Measurements from ENCODE around the gene RNF213.

Gene RNF213

DNA sequence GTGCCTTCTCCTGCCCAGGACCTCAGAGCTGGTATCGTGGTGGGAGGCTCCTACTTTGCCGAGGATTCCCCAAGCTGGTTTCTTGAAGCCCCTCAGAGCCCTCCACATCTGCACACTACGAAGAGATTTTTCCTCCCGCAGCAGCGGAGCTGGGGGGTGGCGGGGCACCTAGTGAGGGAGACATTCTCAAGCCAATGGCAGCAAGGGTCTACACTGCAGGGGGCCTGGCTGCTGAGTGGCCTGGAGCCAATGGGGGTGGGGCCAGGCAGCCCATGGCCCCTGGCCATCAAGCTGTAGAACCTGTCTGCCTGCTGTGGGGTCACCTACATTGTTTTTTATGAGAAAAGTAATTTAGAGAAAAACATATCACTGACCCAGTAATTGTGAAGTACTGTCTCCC is 35.4 kb upstream of the RNF213 start:
- DNase-seq (ENCODE audit: low read depth, low spot score): no peak
- H3K27me3 ChIP-seq (ENCODE audit: insufficient read depth, insufficient read length): no peaks in the 10 kb centered on the region
- H3K4me1 ChIP-seq (ENCODE audit: insufficient read depth, insufficient read length): peaks cover 20% of the 10 kb centered on the region
- TF ChIP-seq YY1 (IDR thresholded peaks at IDR 0.05; ENCODE audit: insufficient read depth, insufficient read length) (no peak), SUZ12 (IDR thresholded peaks at IDR 0.05; ENCODE audit: extremely low read depth, insufficient read depth, insufficient read length) (no peak), ZNF274 (IDR thresholded peaks at IDR 0.05; ENCODE audit: low read depth, low read length) (no peak)
- peaks cover 49% of the 10 kb centered on the region for H3K36me3 ChIP-seq (ENCODE audit: insufficient read depth, insufficient read length, low read length)
- no peak overlapping the region for H3K9ac ChIP-seq (ENCODE audit: insufficient read length, low read depth)
- no peaks in the 10 kb centered on the region for H3K9me3 ChIP-seq (ENCODE audit: insufficient read depth, low read length)
- H3K4me3 ChIP-seq (ENCODE audit: insufficient read length, low read depth): no peak overlapping the region

DNA sequence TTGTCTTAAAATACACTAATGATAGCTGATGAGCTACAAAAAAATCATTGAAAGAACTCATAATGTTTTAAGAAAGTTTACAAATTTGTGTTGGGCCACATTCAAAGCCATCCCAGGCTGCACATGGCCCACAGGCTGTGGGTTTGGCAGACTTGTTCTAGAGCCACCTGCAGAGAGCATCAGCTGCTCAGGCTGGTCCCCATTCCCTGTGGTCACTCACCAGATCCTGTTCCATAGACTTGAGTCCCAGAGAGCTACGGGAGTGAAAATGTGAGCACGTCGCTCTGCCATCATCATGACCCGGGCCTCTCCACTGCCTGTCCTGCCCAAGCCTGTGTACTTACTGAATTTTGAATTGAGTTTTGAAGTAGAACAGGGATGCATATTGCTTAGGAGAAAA is 33.5 kb upstream of the RNF213 start:
- Histone ChIP-seq H3K36me3 (ENCODE audit: insufficient read depth, insufficient read length, low read length) (peaks cover 42% of the 10 kb centered on the region), H3K9me3 (ENCODE audit: insufficient read depth, low read length) (peaks cover 9% of the 10 kb centered on the region), H3K27me3 (ENCODE audit: insufficient read depth, insufficient read length) (no peaks in the 10 kb centered on the region), H3K4me3 (ENCODE audit: insufficient read length, low read depth) (no peak overlapping the region), H3K4me1 (ENCODE audit: insufficient read depth, insufficient read length) (peaks cover 12% of the 10 kb centered on the region), H3K9ac (ENCODE audit: insufficient read length, low read depth) (no peak overlapping the region)
- TF ChIP-seq ZNF274 (IDR thresholded peaks at IDR 0.05; ENCODE audit: low read depth, low read length) (no peak), SUZ12 (IDR thresholded peaks at IDR 0.05; ENCODE audit: extremely low read depth, insufficient read depth, insufficient read length) (no peak), YY1 (IDR thresholded peaks at IDR 0.05; ENCODE audit: insufficient read depth, insufficient read length) (no peak)
- no peak for DNase-seq (ENCODE audit: low read depth, low spot score)

GRCh38 chr17:80227666-80228065 is 33.0 kb upstream of the RNF213 start:
- H3K4me1 ChIP-seq (ENCODE audit: insufficient read depth, insufficient read length): peaks cover 12% of the 10 kb centered on the region
- TF ChIP-seq SUZ12 (IDR thresholded peaks at IDR 0.05; ENCODE audit: extremely low read depth, insufficient read depth, insufficient read length) (no peak), YY1 (IDR thresholded peaks at IDR 0.05; ENCODE audit: insufficient read depth, insufficient read length) (no peak), ZNF274 (IDR thresholded peaks at IDR 0.05; ENCODE audit: low read depth, low read length) (no peak)
- peaks cover 43% of the 10 kb centered on the region for H3K36me3 ChIP-seq (ENCODE audit: insufficient read depth, insufficient read length, low read length)
- H3K9me3 ChIP-seq (ENCODE audit: insufficient read depth, low read length): peaks cover 14% of the 10 kb centered on the region
- no peak for DNase-seq (ENCODE audit: low read depth, low spot score)
- no peaks in the 10 kb centered on the region for H3K27me3 ChIP-seq (ENCODE audit: insufficient read depth, insufficient read length)
- no peak overlapping the region for H3K9ac ChIP-seq (ENCODE audit: insufficient read length, low read depth)
- H3K4me3 ChIP-seq (ENCODE audit: insufficient read length, low read depth): no peak overlapping the region

GRCh38 chr17:80228477-80228876 is 32.2 kb upstream of the RNF213 start:
- no peaks in the 10 kb centered on the region for H3K27me3 ChIP-seq (ENCODE audit: insufficient read depth, insufficient read length)
- no peak for DNase-seq (ENCODE audit: low read depth, low spot score)
- H3K36me3 ChIP-seq (ENCODE audit: insufficient read depth, insufficient read length, low read length): peaks cover 38% of the 10 kb centered on the region
- H3K9ac ChIP-seq (ENCODE audit: insufficient read length, low read depth): no peak overlapping the region
- H3K4me1 ChIP-seq (ENCODE audit: insufficient read depth, insufficient read length): peaks cover 12% of the 10 kb centered on the region
- TF ChIP-seq SUZ12 (IDR thresholded peaks at IDR 0.05; ENCODE audit: extremely low read depth, insufficient read depth, insufficient read length): no peak
- TF ChIP-seq YY1 (IDR thresholded peaks at IDR 0.05; ENCODE audit: insufficient read depth, insufficient read length): no peak
- TF ChIP-seq ZNF274 (IDR thresholded peaks at IDR 0.05; ENCODE audit: low read depth, low read length): no peak
- H3K4me3 ChIP-seq (ENCODE audit: insufficient read length, low read depth): no peak overlapping the region
- H3K9me3 ChIP-seq (ENCODE audit: insufficient read depth, low read length): peaks cover 22% of the 10 kb centered on the region

GRCh38 chr17:80229011-80229410 is 31.6 kb upstream of the RNF213 start:
- TF ChIP-seq SUZ12 (IDR thresholded peaks at IDR 0.05; ENCODE audit: extremely low read depth, insufficient read depth, insufficient read length) (no peak), YY1 (IDR thresholded peaks at IDR 0.05; ENCODE audit: insufficient read depth, insufficient read length) (no peak), ZNF274 (IDR thresholded peaks at IDR 0.05; ENCODE audit: low read depth, low read length) (no peak)
- H3K9me3 ChIP-seq (ENCODE audit: insufficient read depth, low read length): peaks cover 25% of the 10 kb centered on the region
- H3K4me1 ChIP-seq (ENCODE audit: insufficient read depth, insufficient read length): peaks cover 12% of the 10 kb centered on the region
- H3K36me3 ChIP-seq (ENCODE audit: insufficient read depth, insufficient read length, low read length): peaks cover 33% of the 10 kb centered on the region
- no peak overlapping the region for H3K9ac ChIP-seq (ENCODE audit: insufficient read length, low read depth)
- H3K4me3 ChIP-seq (ENCODE audit: insufficient read length, low read depth): no peak overlapping the region
- no peak for DNase-seq (ENCODE audit: low read depth, low spot score)
- no peaks in the 10 kb centered on the region for H3K27me3 ChIP-seq (ENCODE audit: insufficient read depth, insufficient read length)

GRCh38 chr17:80232438-80232837 is 28.2 kb upstream of the RNF213 start:
- no peak overlapping the region for H3K9ac ChIP-seq (ENCODE audit: insufficient read length, low read depth)
- no peak for TF ChIP-seq YY1 (IDR thresholded peaks at IDR 0.05; ENCODE audit: insufficient read depth, insufficient read length)
- peaks cover 25% of the 10 kb centered on the region for H3K9me3 ChIP-seq (ENCODE audit: insufficient read depth, low read length)
- peaks cover 47% of the 10 kb centered on the region for H3K36me3 ChIP-seq (ENCODE audit: insufficient read depth, insufficient read length, low read length)
- no peak overlapping the region for H3K4me3 ChIP-seq (ENCODE audit: insufficient read length, low read depth)
- peaks cover 4% of the 10 kb centered on the region for H3K4me1 ChIP-seq (ENCODE audit: insufficient read depth, insufficient read length)
- no peak for DNase-seq (ENCODE audit: low read depth, low spot score)
- H3K27me3 ChIP-seq (ENCODE audit: insufficient read depth, insufficient read length): no peaks in the 10 kb centered on the region

GRCh38 chr17:80233202-80233601 is 27.4 kb upstream of the RNF213 start:
- Histone ChIP-seq H3K36me3 (ENCODE audit: insufficient read depth, insufficient read length, low read length) (peaks cover 48% of the 10 kb centered on the region), H3K9me3 (ENCODE audit: insufficient read depth, low read length) (peaks cover 25% of the 10 kb centered on the region), H3K9ac (ENCODE audit: insufficient read length, low read depth) (no peak overlapping the region), H3K4me3 (ENCODE audit: insufficient read length, low read depth) (no peak overlapping the region), H3K27me3 (ENCODE audit: insufficient read depth, insufficient read length) (no peaks in the 10 kb centered on the region), H3K4me1 (ENCODE audit: insufficient read depth, insufficient read length) (no peaks in the 10 kb centered on the region)
- no peak for DNase-seq (ENCODE audit: low read depth, low spot score)
- TF ChIP-seq YY1 (IDR thresholded peaks at IDR 0.05; ENCODE audit: insufficient read depth, insufficient read length): no peak
- no peak for TF ChIP-seq ZNF274 (IDR thresholded peaks at IDR 0.05; ENCODE audit: low read depth, low read length)
- no peak for TF ChIP-seq SUZ12 (IDR thresholded peaks at IDR 0.05; ENCODE audit: extremely low read depth, insufficient read depth, insufficient read length)

DNA sequence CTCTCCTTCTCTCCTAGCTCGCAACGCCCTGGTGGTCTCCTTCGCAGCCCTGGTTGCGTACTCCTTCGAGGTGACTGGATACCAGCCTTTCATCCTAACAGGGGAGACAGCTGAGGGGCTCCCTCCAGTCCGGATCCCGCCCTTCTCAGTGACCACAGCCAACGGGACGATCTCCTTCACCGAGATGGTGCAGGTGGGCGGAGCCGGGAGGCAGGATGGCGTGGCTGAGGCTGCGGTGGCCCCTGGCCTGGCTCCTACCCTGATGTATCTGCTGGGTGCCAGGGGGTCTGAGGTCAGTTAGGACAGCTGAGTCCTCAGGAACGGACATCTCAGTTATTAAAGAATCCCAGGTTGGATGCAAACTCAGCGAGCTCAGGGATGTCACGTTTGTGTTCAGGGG is 23.7 kb upstream of the RNF213 start:
- Histone ChIP-seq H3K9me3 (ENCODE audit: insufficient read depth, low read length) (peaks cover 19% of the 10 kb centered on the region), H3K4me3 (ENCODE audit: insufficient read length, low read depth) (no peak overlapping the region), H3K4me1 (ENCODE audit: insufficient read depth, insufficient read length) (no peaks in the 10 kb centered on the region), H3K27me3 (ENCODE audit: insufficient read depth, insufficient read length) (no peaks in the 10 kb centered on the region), H3K36me3 (ENCODE audit: insufficient read depth, insufficient read length, low read length) (peaks cover 54% of the 10 kb centered on the region), H3K9ac (ENCODE audit: insufficient read length, low read depth) (no peak overlapping the region)
- no peak for TF ChIP-seq YY1 (IDR thresholded peaks at IDR 0.05; ENCODE audit: insufficient read depth, insufficient read length)
- no peak for DNase-seq (ENCODE audit: low read depth, low spot score)
